SK-N-SH treated with all-trans-retinoic acid at 6 μM for 48 hours (cell line): ENCODE data around the gene NOXA1.

ENCODE experiments used
- ATAC-seq: fragments of 200-7000 bp; cut with Tn5 transposase; 3 replicates; pipeline ENCODE4 v1.9.1; 2020; ENCODE audit warnings: mild to moderate bottlenecking, moderate library complexity
- BACH2 ChIP-seq: fragments of 250-450 bp; sonication (Bioruptor Pico); IDR thresholded peaks from 2 replicates; pipeline ENCODE4 v1.9.0; 2021; ENCODE audit warnings: mild to moderate bottlenecking, borderline replicate concordance
- CSDC2 ChIP-seq: fragments of 250-450 bp; sonication (Bioruptor Pico); IDR thresholded peaks from 2 replicates; pipeline ENCODE4 v1.5.0; 2020; ENCODE audit warnings: mild to moderate bottlenecking, moderate library complexity
- ESRRG ChIP-seq: fragments of 250-450 bp; sonication (Bioruptor Pico); IDR thresholded peaks from 2 replicates; pipeline ENCODE4 v1.6.1; 2021; ENCODE audit warnings: mild to moderate bottlenecking
- GLIS3 ChIP-seq: fragments of 250-450 bp; sonication (Bioruptor Pico); IDR thresholded peaks from 2 replicates; pipeline ENCODE4 v1.5.0; 2020; ENCODE audit warnings: mild to moderate bottlenecking, moderate library complexity
- ISL1 ChIP-seq: fragments of 250-450 bp; sonication (Bioruptor Pico); IDR thresholded peaks from 2 replicates; pipeline ENCODE4 v2.1.2; 2022; ENCODE audit warnings: mild to moderate bottlenecking, moderate library complexity
- OSR1 ChIP-seq: fragments of 250-450 bp; sonication (Bioruptor Pico); IDR thresholded peaks from 2 replicates; pipeline ENCODE4 v1.8.0; 2022; ENCODE audit warnings: moderate library complexity, mild to moderate bottlenecking, inconsistent platforms
- PPARA ChIP-seq: fragments of 250-450 bp; sonication (Bioruptor Pico); IDR thresholded peaks from 2 replicates; pipeline ENCODE4 v1.5.0; 2020; ENCODE audit warnings: mild to moderate bottlenecking, borderline replicate concordance
- RARB ChIP-seq: fragments of 250-450 bp; sonication (Bioruptor Pico); IDR thresholded peaks from 2 replicates; pipeline ENCODE4 v1.8.0; 2021; ENCODE audit warnings: mild to moderate bottlenecking, moderate library complexity
- TCF4 ChIP-seq: fragments of 250-450 bp; sonication (Bioruptor Pico); IDR thresholded peaks from 2 replicates; pipeline ENCODE4 v1.8.0; 2021; ENCODE audit warnings: mild to moderate bottlenecking, moderate library complexity, borderline replicate concordance
- ZC3H10 ChIP-seq: fragments of 250-450 bp; sonication (Bioruptor Pico); IDR thresholded peaks from 2 replicates; pipeline ENCODE4 v1.5.1; 2021; ENCODE audit warnings: mild to moderate bottlenecking, moderate library complexity
- ZFP30 ChIP-seq: fragments of 450-650 bp; formaldehyde crosslinking; IDR thresholded peaks from 2 replicates; pipeline ENCODE4 v1.5.0; 2022; ENCODE audit warnings: mild to moderate bottlenecking, moderate library complexity
- ZNF565 ChIP-seq: fragments of 450-650 bp; formaldehyde crosslinking; conservative IDR thresholded peaks from 2 replicates; pipeline ENCODE4 v1.5.0; 2020; ENCODE audit warnings: low read depth, mild to moderate bottlenecking, moderate library complexity
- ZNF8 ChIP-seq: fragments of 450-650 bp; formaldehyde crosslinking; IDR thresholded peaks from 2 replicates; pipeline ENCODE4 v1.5.0; 2020; ENCODE audit warnings: mild to moderate bottlenecking, moderate library complexity
- TF ChIP-seq, protein P1 (sequence below): fragments of 250-450 bp; sonication (Bioruptor Pico); IDR thresholded peaks from 2 replicates; pipeline ENCODE4 v1.5.0; 2020; ENCODE audit warnings: mild to moderate bottlenecking, moderate library complexity
- TF ChIP-seq, protein P2 (sequence below): fragments of 250-450 bp; sonication (Bioruptor Pico); IDR thresholded peaks from 2 replicates; pipeline ENCODE4 v1.8.0; 2021; ENCODE audit warnings: low read depth, mild to moderate bottlenecking, moderate library complexity, borderline replicate concordance
- TF ChIP-seq, protein P3 (sequence below): fragments of 250-450 bp; sonication (Bioruptor Pico); IDR thresholded peaks from 2 replicates; pipeline ENCODE4 v1.5.1; 2021; ENCODE audit warnings: mild to moderate bottlenecking, moderate library complexity
- TF ChIP-seq, protein P4 (sequence below): fragments of 250-450 bp; sonication (Bioruptor Pico); IDR thresholded peaks from 2 replicates; pipeline ENCODE4 v1.5.1; 2020; ENCODE audit warnings: low read depth, mild to moderate bottlenecking, moderate library complexity
- TF ChIP-seq, protein P5 (sequence below): fragments of 250-450 bp; sonication (Bioruptor Pico); IDR thresholded peaks from 2 replicates; pipeline ENCODE4 v1.8.0; 2020; ENCODE audit warnings: mild to moderate bottlenecking, moderate library complexity, borderline replicate concordance

Gene NOXA1

DNA sequence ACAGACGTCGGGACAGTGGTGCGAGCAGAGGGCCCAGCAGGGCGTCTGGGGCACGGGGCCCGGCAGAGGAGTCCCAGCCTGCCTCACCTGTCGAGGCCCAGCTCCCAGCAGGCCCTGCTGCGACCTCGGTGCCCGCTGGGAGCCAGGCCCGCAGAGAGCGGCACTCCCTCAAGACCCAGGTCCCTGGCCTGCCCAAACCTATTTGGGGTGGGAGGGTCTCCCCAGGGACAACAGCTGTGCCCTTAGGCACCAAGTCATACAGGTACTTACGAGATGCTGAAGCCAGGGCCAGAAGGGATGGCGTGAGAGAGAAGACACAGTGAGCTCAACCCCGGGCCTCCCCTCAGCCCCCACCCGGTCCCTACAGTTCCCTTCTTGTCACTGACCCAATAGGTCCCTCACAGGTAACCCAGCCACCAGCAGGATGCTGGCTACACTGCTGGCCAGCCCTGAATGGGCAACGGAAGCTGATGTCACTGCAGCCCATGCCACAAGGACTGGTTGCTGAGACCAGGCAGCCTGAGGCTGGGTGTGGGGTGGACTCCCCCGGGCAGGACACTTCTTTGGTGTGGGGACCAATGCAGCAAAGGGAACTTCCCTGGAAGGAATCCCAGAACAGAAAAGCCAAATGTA lies 32.3 kb downstream of the NOXA1 start (continued):
- TF ChIP-seq, protein P1, sequence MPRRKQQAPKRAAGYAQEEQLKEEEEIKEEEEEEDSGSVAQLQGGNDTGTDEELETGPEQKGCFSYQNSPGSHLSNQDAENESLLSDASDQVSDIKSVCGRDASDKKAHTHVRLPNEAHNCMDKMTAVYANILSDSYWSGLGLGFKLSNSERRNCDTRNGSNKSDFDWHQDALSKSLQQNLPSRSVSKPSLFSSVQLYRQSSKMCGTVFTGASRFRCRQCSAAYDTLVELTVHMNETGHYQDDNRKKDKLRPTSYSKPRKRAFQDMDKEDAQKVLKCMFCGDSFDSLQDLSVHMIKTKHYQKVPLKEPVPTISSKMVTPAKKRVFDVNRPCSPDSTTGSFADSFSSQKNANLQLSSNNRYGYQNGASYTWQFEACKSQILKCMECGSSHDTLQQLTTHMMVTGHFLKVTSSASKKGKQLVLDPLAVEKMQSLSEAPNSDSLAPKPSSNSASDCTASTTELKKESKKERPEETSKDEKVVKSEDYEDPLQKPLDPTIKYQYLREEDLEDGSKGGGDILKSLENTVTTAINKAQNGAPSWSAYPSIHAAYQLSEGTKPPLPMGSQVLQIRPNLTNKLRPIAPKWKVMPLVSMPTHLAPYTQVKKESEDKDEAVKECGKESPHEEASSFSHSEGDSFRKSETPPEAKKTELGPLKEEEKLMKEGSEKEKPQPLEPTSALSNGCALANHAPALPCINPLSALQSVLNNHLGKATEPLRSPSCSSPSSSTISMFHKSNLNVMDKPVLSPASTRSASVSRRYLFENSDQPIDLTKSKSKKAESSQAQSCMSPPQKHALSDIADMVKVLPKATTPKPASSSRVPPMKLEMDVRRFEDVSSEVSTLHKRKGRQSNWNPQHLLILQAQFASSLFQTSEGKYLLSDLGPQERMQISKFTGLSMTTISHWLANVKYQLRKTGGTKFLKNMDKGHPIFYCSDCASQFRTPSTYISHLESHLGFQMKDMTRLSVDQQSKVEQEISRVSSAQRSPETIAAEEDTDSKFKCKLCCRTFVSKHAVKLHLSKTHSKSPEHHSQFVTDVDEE (CRISPR knock-in tag) = no peak
- TF ChIP-seq CSDC2 (CRISPR knock-in tag) = no peak
- TF ChIP-seq, all 23 proteins: peak for 0

DNA sequence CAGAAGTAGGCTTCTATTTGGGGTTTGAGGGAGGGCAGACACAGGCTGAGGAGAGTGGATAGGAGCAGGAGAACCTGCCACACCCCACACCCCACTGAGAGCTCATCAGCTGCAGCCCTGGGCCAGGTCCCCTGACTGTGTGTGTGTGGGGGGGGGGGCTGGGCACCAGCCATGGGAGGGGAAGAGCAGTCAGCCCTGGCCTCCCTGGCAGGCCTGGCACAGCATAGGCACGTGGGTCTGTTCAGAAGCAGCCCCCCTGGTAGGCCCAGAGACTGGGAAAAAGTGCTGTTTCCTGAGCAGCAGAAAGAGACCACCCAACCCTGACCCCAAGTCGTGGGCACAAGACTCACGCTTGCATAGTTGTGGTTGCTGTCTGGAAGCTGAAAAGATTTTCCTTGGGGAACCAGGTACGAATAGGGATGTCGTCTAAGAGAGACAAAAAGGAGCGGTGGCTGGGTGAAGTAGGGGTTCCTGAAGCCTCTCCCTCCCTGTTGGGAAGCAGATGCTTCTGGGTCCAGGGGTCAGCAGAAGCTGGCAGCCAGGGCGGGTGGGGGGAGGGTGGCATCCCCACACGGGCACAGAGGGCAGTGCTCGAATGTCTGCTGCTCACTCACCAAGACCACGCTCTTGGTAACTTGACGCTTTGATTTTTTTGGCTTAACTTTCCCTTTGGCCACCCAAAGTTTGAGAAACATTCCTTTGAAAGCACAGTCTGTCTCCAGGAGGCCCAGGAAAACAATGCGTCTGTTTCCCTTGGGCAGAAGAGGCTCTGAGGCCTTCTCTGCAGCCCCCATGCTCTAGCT lies 33.1 kb downstream of the NOXA1 start:
- ATAC-seq = no peak
- TF ChIP-seq ZNF8 (no peak), GLIS3 (CRISPR knock-in tag) (no peak), OSR1 (no peak), BACH2 (no peak), ESRRG (CRISPR knock-in tag) (no peak), ISL1 (CRISPR knock-in tag) (no peak), PPARA (CRISPR knock-in tag) (no peak), ZC3H10 (CRISPR knock-in tag) (no peak), TCF4 (CRISPR knock-in tag) (no peak), ZNF565 (CRISPR knock-in tag) (no peak), RARB (CRISPR knock-in tag) (no peak), ZFP30 (CRISPR knock-in tag) (no peak)
- TF ChIP-seq, protein P2, sequence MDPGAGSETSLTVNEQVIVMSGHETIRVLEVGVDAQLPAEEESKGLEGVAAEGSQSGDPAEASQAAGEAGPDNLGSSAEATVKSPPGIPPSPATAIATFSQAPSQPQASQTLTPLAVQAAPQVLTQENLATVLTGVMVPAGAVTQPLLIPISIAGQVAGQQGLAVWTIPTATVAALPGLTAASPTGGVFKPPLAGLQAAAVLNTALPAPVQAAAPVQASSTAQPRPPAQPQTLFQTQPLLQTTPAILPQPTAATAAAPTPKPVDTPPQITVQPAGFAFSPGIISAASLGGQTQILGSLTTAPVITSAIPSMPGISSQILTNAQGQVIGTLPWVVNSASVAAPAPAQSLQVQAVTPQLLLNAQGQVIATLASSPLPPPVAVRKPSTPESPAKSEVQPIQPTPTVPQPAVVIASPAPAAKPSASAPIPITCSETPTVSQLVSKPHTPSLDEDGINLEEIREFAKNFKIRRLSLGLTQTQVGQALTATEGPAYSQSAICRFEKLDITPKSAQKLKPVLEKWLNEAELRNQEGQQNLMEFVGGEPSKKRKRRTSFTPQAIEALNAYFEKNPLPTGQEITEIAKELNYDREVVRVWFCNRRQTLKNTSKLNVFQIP (CRISPR knock-in tag) = no peak
- TF ChIP-seq, protein P3, sequence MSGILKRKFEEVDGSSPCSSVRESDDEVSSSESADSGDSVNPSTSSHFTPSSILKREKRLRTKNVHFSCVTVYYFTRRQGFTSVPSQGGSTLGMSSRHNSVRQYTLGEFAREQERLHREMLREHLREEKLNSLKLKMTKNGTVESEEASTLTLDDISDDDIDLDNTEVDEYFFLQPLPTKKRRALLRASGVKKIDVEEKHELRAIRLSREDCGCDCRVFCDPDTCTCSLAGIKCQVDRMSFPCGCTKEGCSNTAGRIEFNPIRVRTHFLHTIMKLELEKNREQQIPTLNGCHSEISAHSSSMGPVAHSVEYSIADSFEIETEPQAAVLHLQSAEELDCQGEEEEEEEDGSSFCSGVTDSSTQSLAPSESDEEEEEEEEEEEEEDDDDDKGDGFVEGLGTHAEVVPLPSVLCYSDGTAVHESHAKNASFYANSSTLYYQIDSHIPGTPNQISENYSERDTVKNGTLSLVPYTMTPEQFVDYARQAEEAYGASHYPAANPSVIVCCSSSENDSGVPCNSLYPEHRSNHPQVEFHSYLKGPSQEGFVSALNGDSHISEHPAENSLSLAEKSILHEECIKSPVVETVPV (CRISPR knock-in tag) = no peak
- TF ChIP-seq, protein P4, sequence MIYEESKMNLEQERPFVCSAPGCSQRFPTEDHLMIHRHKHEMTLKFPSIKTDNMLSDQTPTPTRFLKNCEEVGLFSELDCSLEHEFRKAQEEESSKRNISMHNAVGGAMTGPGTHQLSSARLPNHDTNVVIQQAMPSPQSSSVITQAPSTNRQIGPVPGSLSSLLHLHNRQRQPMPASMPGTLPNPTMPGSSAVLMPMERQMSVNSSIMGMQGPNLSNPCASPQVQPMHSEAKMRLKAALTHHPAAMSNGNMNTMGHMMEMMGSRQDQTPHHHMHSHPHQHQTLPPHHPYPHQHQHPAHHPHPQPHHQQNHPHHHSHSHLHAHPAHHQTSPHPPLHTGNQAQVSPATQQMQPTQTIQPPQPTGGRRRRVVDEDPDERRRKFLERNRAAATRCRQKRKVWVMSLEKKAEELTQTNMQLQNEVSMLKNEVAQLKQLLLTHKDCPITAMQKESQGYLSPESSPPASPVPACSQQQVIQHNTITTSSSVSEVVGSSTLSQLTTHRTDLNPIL = no peak
- TF ChIP-seq, protein P1 (CRISPR knock-in tag) = no peak
- TF ChIP-seq, protein P5, sequence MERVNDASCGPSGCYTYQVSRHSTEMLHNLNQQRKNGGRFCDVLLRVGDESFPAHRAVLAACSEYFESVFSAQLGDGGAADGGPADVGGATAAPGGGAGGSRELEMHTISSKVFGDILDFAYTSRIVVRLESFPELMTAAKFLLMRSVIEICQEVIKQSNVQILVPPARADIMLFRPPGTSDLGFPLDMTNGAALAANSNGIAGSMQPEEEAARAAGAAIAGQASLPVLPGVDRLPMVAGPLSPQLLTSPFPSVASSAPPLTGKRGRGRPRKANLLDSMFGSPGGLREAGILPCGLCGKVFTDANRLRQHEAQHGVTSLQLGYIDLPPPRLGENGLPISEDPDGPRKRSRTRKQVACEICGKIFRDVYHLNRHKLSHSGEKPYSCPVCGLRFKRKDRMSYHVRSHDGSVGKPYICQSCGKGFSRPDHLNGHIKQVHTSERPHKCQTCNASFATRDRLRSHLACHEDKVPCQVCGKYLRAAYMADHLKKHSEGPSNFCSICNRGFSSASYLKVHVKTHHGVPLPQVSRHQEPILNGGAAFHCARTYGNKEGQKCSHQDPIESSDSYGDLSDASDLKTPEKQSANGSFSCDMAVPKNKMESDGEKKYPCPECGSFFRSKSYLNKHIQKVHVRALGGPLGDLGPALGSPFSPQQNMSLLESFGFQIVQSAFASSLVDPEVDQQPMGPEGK (CRISPR knock-in tag) = no peak
